ENCODE results near the gene FLNA. TPM values are rescaled to one million over a fixed set of nuclear protein-coding genes. Genes with fewer than 3 reads are reported as not detected.

Gene FLNA
- total and polyA plus RNA-seq, 9 of the 15 experiments (the other 6 are each of a cell fraction or from before 2014, with no cell fraction given) = 6.2 to 735 (median 135) TPM

DNA sequence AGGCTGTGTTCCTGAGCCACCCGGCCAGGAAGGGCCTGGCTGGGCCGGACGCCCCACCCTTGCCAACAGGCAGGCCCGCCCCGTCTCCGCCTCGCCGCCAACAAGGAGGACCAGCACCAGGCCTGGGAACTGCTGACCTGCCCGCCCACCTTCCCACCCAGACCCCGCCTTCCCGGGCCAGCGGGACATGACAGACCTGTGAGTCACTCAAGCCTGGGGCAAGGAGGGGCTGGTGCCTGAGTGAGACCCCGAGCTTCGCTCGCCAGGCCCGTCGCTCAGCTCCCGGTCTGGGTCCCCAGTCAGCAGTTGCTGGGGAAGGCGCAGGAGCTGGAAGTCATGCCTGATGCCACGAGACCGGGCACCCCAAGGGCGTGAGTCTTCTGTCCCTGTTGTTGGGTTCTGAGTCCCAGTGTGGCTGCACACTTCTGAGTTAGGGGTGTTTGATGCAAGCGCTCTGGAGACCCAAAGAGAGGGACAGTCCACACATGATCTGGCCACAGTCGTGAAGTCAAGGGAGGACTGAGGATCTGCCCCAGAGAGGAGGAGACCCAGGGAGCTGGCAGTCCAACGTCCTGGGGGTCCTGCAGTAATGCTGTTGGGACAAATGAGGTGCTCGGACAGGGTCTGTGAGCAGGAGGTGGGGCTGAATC is 34.9 kb upstream of the FLNA start, which contains the start of gene DNASE1L1 (continued):
- TF ChIP-seq EHMT2 (IDR thresholded peaks at IDR 0.05) = no peak
- peak; percentile 83 for TF ChIP-seq ATF3 (IDR thresholded peaks at IDR 0.05)
- TF ChIP-seq ATF3 (CRISPR knock-in tag; conservative IDR thresholded peaks at IDR 0.05) = no peak
- no peak for TF ChIP-seq HDAC6 (IDR thresholded peaks at IDR 0.05; ENCODE audit: low read depth, low read length)
- TF ChIP-seq, protein P1, sequence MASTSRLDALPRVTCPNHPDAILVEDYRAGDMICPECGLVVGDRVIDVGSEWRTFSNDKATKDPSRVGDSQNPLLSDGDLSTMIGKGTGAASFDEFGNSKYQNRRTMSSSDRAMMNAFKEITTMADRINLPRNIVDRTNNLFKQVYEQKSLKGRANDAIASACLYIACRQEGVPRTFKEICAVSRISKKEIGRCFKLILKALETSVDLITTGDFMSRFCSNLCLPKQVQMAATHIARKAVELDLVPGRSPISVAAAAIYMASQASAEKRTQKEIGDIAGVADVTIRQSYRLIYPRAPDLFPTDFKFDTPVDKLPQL (IDR thresholded peaks at IDR 0.05; ENCODE audit: extremely low read depth, insufficient read length) = no peak
- TF ChIP-seq ATF6 (CRISPR knock-in tag; IDR thresholded peaks at IDR 0.05) = 0 out of 2 replicates have a peak, but pooled peaks have one; percentile 45
- TF ChIP-seq TAF7 (tag; IDR thresholded peaks at IDR 0.05) = no peak
- no peak for TF ChIP-seq MECOM (CRISPR knock-in tag; IDR thresholded peaks at IDR 0.05)
- 0 out of 4 replicates have a peak, but pooled peaks have one; percentile 37 to 45 for TF ChIP-seq MNT (conservative IDR thresholded peaks at IDR 0.05)
- peak in 1 of 2 experiments; percentile 58; a peak in 1 of 4 replicates for TF ChIP-seq SRF (CRISPR knock-in tag; IDR thresholded peaks at IDR 0.05)
- no peak for TF ChIP-seq MITF (IDR thresholded peaks at IDR 0.05)
- TF ChIP-seq, protein P2, sequence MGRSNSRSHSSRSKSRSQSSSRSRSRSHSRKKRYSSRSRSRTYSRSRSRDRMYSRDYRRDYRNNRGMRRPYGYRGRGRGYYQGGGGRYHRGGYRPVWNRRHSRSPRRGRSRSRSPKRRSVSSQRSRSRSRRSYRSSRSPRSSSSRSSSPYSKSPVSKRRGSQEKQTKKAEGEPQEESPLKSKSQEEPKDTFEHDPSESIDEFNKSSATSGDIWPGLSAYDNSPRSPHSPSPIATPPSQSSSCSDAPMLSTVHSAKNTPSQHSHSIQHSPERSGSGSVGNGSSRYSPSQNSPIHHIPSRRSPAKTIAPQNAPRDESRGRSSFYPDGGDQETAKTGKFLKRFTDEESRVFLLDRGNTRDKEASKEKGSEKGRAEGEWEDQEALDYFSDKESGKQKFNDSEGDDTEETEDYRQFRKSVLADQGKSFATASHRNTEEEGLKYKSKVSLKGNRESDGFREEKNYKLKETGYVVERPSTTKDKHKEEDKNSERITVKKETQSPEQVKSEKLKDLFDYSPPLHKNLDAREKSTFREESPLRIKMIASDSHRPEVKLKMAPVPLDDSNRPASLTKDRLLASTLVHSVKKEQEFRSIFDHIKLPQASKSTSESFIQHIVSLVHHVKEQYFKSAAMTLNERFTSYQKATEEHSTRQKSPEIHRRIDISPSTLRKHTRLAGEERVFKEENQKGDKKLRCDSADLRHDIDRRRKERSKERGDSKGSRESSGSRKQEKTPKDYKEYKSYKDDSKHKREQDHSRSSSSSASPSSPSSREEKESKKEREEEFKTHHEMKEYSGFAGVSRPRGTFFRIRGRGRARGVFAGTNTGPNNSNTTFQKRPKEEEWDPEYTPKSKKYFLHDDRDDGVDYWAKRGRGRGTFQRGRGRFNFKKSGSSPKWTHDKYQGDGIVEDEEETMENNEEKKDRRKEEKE (IDR thresholded peaks at IDR 0.05; ENCODE audit: borderline replicate concordance in 1 of 2, control insufficient read depth in 1 of 2, low read depth in 2 of 2, low read length in 1 of 2) = no peak
- TF ChIP-seq HMG20A (CRISPR knock-in tag; conservative IDR thresholded peaks at IDR 0.05) = no peak
